Stimulated activated CD4-positive, alpha-beta T cell treated with anti-CD3 and anti-CD28 coated beads, TNF-alpha, amount 100 ng/mL, for 48 hours (primary cell): ENCODE measurements around the gene PTPRR.

Experiments used
- DNase-seq, 3 donors: peaks; one replicate each; pipeline ENCODE4 v3.0.0-alpha.2; 2020; ENCODE audit warnings: low read depth in 3 of 3

Gene PTPRR

DNA sequence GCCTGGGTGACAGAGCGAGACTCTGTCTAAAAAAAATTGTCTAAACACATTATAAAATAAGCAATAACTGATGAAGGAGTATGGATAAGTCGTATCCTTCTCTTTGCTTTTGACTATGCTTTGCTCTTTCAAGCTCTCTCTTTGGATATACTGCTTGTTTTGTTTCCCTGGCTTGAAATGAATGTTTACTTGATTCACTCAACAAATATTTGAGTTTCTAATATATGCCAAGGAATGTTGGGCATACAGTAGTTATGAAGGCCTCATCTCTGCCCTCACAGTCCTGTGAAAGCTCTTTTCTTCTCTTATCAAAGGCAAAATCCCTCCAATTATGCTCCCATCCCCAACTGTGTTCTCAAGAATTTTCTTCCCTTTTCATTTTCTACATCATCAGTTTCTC lies 123.5 kb downstream of the PTPRR start:
- no peak for DNase-seq

DNA sequence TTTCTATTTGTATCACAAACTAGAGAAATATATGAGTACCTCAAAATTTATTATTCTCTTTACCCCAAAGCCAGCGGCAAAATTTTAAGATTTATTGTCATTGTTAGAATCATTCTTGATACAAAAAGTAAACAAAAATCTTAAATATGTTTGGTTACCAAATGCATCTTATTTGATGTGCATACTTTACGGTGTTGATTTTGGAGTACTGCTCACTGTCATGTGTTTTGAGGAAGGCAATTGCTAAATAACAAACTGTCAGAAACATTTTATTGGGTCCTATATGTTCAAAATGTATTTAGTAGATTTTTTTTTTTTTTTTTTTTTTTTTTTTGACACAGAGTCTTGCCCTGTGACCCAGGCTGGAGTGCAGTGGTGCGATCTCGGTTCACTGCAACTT lies 124.9 kb downstream of the PTPRR start:
- no peak for DNase-seq

DNA sequence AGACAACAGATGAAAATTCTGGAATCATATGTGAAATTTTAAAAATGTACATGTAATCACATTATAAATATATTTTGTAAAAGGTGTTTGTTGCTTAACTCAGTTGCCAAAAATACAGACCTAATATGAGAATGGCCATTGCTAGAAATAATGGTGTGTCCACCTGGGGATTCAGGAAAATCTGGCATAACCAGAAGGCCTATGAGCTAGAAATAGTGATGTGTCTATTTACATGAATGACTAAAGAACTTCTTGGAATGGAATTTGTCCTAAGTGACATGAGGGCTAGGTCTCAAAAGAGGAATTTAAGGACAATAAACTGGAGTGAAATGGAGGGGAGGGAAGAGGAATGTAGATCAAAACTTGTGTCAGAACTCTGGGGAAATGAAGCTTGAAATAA lies 126.4 kb downstream of the PTPRR start:
- DNase-seq, result no peak

DNA sequence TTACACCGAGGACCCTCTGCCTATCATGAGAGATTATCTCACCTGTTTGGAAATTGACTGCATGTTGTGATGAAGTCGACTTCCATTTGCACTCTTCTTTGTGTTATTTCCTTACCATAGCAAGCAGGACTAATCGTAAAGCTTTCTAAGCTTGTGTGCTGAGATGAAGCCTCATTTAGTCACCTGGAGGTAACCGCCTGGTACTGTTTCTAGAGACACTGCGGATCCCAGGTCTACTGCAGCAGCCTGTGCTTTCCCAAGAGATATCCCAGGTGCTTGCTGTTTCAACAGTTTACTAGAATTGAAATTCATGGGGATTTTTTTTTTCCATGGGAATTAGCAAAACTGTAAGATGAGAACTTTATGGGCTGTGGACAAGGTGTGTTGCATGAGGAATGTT lies 131.8 kb downstream of the PTPRR start:
- DNase-seq, result no peak

DNA sequence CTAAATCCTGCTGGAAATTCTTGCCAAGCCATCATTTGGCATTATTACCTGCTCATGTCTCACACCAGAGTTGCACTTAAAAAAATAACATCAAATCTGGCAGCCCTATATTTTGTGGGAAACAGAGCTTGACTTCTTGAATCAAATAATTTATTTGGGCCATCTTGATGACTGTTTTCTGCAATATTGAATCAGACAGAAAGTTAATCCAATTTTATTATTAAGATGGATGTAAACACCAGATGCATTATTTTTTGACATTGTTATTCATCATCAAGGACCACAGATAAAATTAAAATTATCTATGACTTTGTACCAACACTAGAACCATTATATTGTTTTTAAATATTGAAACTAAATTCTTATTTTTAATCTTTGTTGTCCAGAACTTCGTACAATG lies 132.9 kb downstream of the PTPRR start:
- DNase-seq, result no peak

DNA sequence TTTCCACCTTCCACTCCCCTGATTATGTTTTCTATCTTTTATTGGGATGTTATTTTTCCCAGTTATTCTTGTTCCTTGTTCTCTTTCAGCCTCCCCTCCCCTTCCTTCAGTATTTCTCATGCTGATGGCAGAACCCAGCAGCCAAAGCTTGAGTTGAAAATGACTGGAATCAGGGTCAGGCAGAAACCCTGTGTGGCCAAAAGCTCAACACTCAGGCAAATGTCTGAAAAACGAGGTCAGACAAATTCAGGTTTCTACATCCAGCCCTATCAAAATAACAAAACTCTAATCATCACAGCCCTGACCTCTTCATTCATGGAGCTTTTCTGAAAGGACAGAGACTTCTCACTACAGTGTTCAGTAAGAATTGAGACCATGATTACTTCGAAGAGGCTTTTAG lies 134.6 kb downstream of the PTPRR start:
- DNase-seq, result no peak

DNA sequence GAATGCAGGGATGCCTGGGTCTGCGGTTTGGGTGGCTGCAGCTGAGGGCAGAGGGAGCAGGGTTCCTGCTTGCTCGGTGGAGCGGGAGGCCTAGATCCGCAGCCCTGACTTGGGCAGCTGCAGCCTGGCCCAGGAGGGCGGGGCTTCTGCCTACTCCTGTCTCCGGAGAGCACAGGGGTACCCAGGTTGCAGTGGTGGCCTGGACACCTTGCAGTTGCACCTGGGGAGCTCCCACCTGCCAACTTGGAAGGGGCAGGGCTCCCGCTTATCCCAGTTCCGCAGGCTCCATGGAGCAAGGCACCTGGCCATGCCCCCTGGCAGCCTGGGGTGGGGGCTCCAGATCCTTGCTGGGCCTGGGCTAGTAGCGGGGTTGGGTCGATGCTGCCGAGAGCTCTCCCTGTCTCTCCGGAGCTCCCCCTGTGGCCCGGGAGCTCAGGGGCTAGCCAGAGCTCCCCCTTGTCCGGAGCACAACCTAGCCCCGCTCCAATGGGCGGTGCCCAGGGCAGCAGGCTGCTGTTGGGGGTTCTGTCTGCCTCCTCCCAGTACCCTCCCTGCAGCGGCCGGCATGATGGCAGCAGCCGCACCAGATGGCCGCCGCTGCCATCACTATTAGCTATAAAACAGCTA lies 136.4 kb downstream of the PTPRR start:
- DNase-seq, result no peak

DNA sequence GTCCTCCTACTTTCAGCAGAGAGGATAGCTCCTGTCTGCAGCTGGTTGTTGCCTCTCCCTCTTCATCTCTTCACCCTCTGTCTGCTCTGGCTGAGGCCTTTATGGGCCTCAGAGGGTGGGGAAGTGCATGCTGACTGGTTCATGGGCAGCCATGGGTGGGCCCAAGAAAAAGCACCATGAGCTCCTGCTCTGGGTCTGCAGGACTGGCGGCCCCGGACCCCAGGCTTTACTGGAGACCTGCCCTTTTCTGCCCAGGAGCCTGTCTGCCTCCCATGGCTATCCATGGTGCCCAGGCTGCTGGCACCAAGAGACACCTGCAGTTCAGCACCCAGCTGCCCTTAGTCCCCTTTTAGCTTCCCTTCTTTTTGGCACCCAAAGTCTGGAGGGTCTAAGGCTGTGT lies 137.1 kb downstream of the PTPRR start:
- no peak for DNase-seq

DNA sequence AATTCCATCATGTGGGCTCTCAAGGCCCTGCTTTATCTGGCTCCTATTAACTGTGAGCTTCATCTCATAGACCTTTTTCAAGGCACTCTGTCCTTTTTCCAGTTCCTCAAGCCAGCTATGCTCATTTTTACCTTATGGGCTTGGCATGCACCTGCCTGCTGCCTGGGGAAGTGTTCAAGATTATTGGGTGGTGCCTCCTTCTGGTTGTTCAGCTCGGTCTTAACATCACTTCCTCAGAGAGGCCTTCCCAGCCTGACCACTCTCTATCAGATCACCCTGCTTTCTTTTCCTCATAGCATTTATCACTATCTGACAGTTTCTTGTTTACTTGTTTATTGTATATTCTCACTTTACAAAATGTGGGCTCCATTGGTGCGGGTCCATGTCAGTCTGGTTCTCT lies 141.3 kb downstream of the PTPRR start:
- DNase-seq, result no peak

DNA sequence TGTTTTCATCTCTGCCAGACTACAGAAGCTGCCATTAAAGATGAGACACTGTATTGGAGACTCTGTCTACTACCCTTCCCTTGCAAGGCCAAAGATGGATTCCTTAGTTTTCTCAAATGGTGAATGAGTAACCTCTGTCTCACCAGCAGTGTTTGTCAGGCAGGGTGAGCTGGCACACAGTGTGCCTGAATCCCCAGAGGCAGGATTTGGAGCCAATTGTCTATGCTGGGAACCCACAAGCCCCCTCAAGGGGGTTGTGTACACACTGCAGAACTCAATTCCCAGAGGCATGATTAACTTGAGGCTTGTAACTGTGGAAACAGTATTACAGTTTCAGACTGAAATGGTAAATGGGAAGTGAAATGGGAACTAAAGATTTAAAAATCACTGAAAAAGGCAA lies 146.5 kb downstream of the PTPRR start:
- no peak for DNase-seq

DNA sequence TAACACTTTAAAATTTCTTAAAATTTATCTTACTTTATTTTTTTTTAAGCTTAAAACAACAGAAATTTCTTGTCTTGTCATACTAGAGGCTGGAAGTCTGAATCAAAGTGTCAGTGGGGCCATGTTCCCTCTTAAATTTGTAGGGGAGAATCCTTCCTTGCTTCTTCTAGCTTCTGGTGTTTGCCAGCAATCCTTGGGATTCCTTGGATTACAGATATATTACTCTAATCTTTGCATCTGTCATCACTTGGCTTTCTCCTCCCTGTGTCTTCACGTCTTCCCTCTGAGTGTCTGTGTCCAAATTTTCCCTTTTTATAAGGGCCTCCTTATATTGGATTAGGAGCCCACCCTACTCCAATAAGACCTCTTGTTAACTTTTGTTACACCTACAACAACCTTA lies 147.7 kb downstream of the PTPRR start:
- no peak for DNase-seq

DNA sequence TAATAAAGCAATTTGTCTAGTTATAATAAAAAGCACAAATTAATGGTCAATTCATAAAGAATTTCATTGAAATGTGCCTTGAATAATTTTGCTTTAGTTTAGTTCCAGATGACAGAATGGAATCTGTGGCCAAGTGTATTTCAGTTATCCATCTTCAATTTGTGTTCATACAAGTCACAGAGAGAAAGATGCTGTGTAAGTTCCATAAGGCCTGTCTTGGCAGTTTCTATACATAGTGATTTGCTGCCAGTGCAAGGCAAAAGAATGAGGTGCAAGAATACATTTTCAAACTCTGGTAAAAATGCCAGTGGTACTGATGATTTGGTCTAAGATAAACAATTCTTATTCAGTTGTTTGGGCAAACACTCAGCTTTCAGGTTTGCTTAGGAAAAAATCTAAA lies 149.0 kb downstream of the PTPRR start:
- DNase-seq, result no peak

DNA sequence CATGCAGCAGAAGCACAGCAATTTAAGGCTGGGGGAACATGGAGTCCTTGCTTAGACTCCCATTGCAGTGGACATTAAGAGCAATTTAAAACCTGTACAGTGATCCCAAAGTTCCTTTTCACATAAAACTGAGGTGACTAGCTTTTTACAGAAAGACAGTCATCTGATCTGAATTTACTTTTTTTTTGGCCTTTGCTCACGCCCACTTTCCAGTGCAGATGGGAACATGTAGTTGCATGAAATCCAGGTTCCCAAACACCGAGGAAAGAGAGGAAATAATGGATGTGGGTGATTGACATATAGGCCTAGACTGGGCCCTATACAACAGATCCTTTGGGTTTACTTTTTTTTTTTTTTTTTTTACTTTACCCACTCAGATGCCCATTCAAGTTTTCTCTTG lies 156.9 kb downstream of the PTPRR start:
- no peak for DNase-seq

DNA sequence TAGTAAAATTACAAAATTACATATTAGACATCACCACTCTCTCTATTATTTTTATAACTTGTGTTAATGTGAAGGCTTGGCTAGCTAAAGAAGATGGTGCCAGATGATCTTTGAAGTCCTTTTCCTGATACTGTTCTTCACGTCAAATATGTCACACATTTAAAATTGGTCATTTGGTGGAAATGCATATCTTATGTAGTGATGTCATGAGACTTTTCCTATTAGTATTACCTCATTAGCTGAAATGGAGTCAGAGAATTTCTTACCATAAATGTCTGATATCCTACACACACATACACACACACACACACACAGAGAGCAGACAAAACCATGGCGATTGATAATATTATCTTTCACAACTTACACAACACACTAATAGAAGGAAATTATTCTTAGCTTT lies 158.5 kb downstream of the PTPRR start:
- DNase-seq, result no peak

DNA sequence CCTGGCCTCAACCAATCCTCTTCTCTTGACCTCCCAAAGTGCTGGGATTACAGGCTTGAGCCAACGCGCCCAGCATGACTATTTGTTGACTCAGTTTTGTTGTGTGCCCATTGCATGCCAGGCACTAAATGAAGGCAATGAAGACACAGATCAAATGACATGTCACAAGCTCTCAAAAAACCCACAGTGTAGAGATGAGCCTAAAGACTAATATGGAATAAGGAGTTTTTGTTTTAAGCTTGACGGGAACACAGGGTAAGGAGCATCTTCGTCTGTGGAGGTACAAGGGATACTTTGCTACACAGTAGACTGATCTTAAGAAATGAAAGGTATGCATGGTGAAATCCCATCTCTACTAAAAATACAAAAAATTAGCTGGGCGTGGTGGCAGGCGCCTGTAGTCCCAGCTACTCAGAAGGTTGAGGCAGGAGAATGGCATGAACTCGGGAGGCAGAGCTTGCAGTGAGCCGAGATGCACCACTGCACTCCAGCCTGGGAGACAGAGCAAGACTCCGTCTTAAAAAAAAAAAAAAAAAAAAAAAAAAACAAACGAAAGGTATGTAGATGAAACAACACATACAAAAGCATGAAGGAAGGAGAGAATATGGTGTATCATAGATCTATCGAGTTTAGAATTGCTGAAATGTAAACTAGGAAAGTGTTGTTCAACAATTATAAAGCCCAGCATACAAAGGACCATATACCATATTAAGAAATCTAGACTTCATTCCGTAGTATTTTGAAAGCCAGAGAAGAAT lies 161.2 kb downstream of the PTPRR start:
- DNase-seq, result no peak

DNA sequence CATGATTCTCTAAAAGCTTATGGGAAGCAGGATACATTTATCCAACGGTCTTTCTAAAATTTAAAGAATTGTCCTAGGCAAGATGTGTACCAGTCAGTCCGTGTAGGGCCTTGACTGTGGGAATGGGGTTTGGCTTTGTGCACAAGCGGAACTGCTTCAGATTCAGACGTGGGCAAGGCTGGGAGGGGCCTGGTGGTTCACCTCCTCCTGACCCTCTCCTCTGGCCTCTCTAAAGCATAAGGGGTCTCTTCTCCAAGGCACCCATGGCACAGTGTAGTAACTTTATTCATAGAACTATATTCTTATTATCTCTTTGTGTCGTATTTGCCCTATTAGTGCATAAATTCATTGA lies 162.1 kb downstream of the PTPRR start:
- DNase-seq, result no peak

DNA sequence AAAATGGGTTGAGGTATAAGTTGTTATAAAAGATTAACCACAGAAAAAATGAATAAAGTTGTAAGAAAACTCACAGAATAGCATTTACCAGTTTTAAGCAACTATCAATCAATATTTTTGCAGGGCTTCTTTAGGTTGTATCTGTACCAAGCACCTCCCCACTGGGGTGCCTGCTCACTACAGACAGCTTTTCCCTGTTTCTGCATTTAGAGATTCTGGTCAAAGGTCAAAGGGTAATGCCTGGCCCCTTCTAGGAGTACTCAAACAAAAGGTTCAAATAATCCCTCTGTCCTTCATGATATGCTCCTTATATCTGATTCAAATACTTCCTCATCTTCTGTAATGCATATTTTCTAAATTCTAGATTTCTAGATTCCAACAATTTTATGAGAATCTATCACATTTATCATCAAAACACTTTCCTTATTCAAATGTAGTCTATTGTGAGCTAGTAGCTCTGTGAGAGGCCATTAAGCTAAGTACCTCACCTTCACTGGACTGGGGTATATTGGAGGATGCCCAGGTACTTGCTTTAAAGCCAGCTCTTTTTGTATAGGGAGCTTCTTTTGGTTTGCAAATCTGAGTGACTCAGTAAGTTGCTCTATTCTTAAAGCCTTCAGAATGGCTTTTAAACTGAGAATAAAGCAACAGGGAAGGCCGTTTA lies 162.6 kb downstream of the PTPRR start:
- no peak for DNase-seq

DNA sequence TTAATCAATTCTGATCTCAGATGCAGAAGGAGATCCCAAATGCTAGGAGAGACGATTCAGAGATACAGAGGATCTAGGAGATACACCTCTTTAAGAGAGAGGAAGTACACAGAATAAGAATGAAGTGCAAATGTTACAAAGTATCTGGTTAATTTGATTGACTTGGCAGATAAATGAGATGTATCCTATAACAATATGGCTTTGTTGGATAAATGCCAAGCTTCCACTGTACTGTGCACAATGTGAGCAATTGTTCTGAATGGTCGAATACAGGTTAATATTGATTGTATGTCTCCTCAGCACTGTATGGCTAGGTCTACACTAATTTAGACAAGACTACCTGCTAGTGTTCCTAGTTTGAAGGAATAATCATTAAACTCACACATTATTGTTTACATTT lies 163.7 kb downstream of the PTPRR start:
- DNase-seq, result no peak

DNA sequence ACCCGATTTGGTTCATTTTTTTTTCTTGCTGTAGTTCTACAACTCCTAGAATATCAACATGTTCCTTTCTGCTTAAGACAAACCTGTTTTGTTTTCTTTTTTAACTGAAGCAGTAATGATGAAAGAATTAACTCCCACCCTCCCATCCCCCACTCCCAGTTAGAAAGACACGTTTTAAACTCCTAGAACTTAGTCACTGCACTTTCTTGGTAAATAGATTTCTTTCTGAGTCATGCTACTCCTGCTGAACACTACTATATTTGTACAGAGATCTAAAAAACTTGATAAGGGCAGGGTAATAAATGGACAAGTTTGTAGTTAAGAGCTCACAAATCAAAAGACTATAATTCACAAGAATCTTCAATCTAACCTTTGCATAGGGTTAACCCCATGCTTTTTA lies 164.4 kb downstream of the PTPRR start:
- no peak for DNase-seq

DNA sequence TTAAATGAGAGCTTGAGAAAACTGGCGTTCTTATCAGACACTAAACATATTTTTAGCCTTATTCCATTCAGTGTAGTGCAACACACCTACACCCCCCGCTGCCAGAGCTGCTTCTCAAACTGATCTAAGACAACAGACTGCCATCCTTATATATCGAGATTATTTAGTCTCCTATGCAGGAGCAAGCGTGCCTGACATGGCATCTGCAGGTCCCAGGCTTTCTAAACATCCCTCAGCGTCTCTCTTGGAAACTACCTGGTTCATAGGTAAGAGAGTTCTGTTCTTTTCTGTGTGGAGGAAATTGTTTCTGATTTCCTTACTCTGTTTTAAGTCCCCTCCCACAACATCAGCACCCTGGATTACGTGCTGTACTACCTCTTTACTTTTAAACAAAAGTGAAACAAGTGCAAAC lies 166.2 kb downstream of the PTPRR start:
- DNase-seq, result no peak

DNA sequence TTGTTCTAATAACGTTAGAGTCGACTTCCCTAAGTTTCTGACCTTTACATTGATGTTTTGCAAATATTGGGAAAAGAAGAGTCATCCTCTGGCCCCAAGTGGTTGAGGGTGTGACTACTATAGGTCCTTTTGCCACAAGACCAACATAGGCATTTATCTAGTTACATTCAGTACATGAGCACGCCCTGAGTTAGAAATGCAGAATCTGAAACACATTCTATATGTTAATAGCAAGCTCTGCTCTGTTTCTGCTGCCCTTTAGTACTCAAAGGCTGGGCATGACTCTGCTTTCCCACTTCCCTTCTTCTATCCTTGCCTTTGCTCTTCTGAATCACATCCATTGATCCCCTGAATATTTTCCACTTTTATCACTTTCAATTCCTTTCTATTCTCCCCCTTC lies 168.2 kb downstream of the PTPRR start:
- no peak for DNase-seq

DNA sequence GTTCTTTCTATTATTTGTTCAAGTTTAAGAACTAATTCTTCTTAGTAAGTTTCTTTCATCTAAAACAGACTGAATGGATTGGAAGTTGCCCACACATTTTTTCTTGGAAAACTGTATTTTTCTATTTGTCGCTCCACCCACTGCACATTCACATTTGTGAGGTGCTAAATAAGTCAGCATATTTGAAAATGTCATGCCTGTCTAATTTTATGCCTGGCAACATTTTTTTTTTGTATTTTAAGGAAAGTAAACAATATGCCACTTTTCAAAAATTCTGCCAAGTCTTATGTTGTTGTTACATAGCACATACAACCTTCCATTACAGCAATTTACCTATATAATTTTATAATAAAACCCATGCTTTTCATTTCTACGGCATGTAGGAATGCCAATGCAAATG lies 170.6 kb downstream of the PTPRR start:
- DNase-seq, result no peak

DNA sequence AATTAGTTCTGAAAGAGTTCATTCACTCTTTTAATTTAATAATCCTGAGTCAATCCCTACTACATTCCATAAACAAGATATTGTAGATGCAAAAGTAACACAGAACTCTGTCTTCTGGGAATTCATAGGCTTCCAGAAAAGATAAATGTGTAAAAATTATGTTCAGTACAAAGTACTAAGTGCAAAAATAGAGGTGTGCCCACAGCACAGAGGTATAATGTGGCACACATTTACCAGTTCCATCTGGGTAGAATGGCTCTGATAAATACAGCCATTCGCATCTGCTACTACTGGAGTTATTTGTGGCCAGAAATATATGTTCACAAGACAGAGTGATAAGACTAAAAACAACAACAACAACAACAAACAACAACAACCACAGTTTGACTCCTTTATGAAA lies 171.7 kb downstream of the PTPRR start:
- DNase-seq, result no peak
